Neural progenitor cell (in vitro differentiated cells): ENCODE measurements around the gene GALNTL6. TPM values are rescaled to one million over a fixed set of nuclear protein-coding genes. Genes with fewer than 3 reads are reported as not detected.
A peak's percentile ranks its signal among the peaks of the same experiment; 100 is the strongest.

Source experiments
- DNase-seq: peaks from one replicate; pipeline ENCODE4 v3.0.0-alpha.2; 2016; ENCODE audit warnings: low spot score
- H2AFZ ChIP-seq: fragments of 200-600 bp; sonication (generic); replicated peaks from 2 replicates; pipeline ENCODE4 v1.6.1; 2016; ENCODE audit warnings: antibody characterized with exemption
- H3F3A ChIP-seq: fragments of 200-600 bp; sonication (generic); 2 replicates; pipeline ENCODE4 v1.6.1; 2016; ENCODE audit warnings: antibody characterized with exemption, low read depth
- H3K27ac ChIP-seq: fragments of 200-600 bp; sonication (generic); 2 replicates; pipeline ENCODE4 v1.5.1; 2016; ENCODE audit warnings: mild to moderate bottlenecking
- H3K27me3 ChIP-seq: fragments of 200-600 bp; sonication (generic); 2 replicates; pipeline ENCODE4 v1.6.1; 2016; ENCODE audit warnings: mild to moderate bottlenecking, moderate library complexity
- H3K36me3 ChIP-seq: fragments of 200-600 bp; sonication (generic); 2 replicates; pipeline ENCODE4 v1.5.1; 2016
- H3K4me1 ChIP-seq: fragments of 200-600 bp; sonication (generic); 2 replicates; pipeline ENCODE4 v1.6.1; 2016; ENCODE audit warnings: mixed run types
- H3K4me2 ChIP-seq: fragments of 200-600 bp; sonication (generic); 2 replicates; pipeline ENCODE4 v1.6.1; 2016
- H3K4me3 ChIP-seq: fragments of 200-600 bp; sonication (generic); 2 replicates; pipeline ENCODE4 v1.5.1; 2016
- H3K79me2 ChIP-seq: fragments of 200-600 bp; sonication (generic); 2 replicates; pipeline ENCODE4 v1.6.1; 2016; ENCODE audit warnings: low read depth
- H3K9ac ChIP-seq: fragments of 200-600 bp; sonication (generic); 2 replicates; pipeline ENCODE4 v1.6.1; 2016
- H3K9me3 ChIP-seq: fragments of 200-600 bp; sonication (generic); 2 replicates; pipeline ENCODE4 v1.5.1; 2016; ENCODE audit warnings: low read depth
- H4K20me1 ChIP-seq: fragments of 200-600 bp; sonication (generic); 2 replicates; pipeline ENCODE4 v1.6.1; 2016; ENCODE audit warnings: low read depth
- H3K27ac Mint-ChIP-seq: 3 replicates; pipeline ENCODE4 v1.8.0; 2021; ENCODE audit warnings: mixed read lengths
- H3K27me3 Mint-ChIP-seq: 2 replicates; pipeline ENCODE4 v1.8.0; 2022; ENCODE audit warnings: low read depth, mild to moderate bottlenecking, inconsistent platforms, moderate library complexity, mixed read lengths; ENCODE audit not compliant: insufficient read depth
- H3K36me3 Mint-ChIP-seq: 3 replicates; pipeline ENCODE4 v1.8.0; 2021; ENCODE audit warnings: mixed read lengths
- H3K4me1 Mint-ChIP-seq: 3 replicates; pipeline ENCODE4 v1.8.0; 2021; ENCODE audit warnings: mixed read lengths
- H3K4me3 Mint-ChIP-seq: 3 replicates; pipeline ENCODE4 v1.8.0; 2021; ENCODE audit warnings: mild to moderate bottlenecking, moderate library complexity, mixed read lengths
- H3K9me3 Mint-ChIP-seq: 3 replicates; pipeline ENCODE4 v1.8.0; 2020; ENCODE audit warnings: mixed read lengths
- CTCF ChIP-seq: fragments of 200-600 bp; sonication (generic); IDR thresholded peaks from 2 replicates; pipeline ENCODE4 v1.5.1; 2017; ENCODE audit warnings: antibody characterized with exemption, mild to moderate bottlenecking
- EZH2 ChIP-seq: fragments of 200-600 bp; sonication (generic); IDR thresholded peaks from 2 replicates; pipeline ENCODE4 v1.6.1; 2017; ENCODE audit warnings: antibody characterized with exemption, mild to moderate bottlenecking, moderate library complexity
- EZH2phosphoT487 ChIP-seq: fragments of 200-600 bp; sonication (generic); IDR thresholded peaks from 2 replicates; pipeline ENCODE4 v1.6.1; 2017; ENCODE audit warnings: antibody characterized with exemption
- total RNA-seq: library from RNA; depleted of rRNA; stranded (reverse); fragments of >200 nt; gene quantifications from 2 replicates; pipeline ENCODE4 v1.2.3, GENCODE V29; 2015; ENCODE audit warnings: low replicate concordance

The GALNTL6 gene
- total RNA-seq, 1 donor from 2014 or later, result 0.15 TPM

GRCh38 chr4:172521680-172522079, 708.5 kb downstream of the GALNTL6 start:
- no peaks in the 10 kb centered on the region for H3F3A ChIP-seq
- H3K4me3 Mint-ChIP-seq, result no peak overlapping the region
- H3K79me2 ChIP-seq, result no peaks in the 10 kb centered on the region
- no peaks in the 10 kb centered on the region for H3K27me3 ChIP-seq
- H4K20me1 ChIP-seq, result no peaks in the 10 kb centered on the region
- no peaks in the 10 kb centered on the region for H3K27me3 Mint-ChIP-seq
- DNase-seq, result no peak
- no peak overlapping the region for H2AFZ ChIP-seq
- no peak overlapping the region for H3K4me2 ChIP-seq
- no peaks in the 10 kb centered on the region for H3K36me3 ChIP-seq
- H3K4me1 ChIP-seq, result no peaks in the 10 kb centered on the region
- TF ChIP-seq EZH2phosphoT487, result no peak
- TF ChIP-seq CTCF, result no peak
- no peak for TF ChIP-seq EZH2
- H3K4me1 Mint-ChIP-seq, result no peaks in the 10 kb centered on the region
- H3K27ac ChIP-seq, result no peak overlapping the region
- no peak overlapping the region for H3K27ac Mint-ChIP-seq
- H3K4me3 ChIP-seq, result no peak overlapping the region
- H3K9me3 Mint-ChIP-seq, result no peaks in the 10 kb centered on the region
- H3K9me3 ChIP-seq, result no peaks in the 10 kb centered on the region
- no peaks in the 10 kb centered on the region for H3K36me3 Mint-ChIP-seq
- H3K9ac ChIP-seq, result no peak overlapping the region

DNA sequence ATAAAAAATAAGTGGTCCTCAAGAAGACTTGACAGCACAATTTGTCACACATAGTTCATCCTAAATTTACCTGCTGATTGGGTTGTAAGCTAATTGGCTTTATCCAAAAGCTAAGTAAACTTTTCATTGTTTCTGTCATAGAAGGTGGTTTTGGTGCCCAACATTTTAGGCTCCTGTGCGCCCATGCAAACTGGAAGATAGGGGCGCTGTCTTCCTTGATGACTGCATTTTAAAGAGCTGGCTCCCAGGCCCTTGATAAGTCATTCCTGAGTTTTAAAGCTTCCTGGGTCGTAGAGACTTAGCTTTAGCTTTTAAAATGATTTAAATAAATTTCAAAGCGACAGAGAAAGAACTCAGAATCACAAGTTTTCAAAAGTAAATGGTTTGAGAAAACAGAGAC, 730.0 kb downstream of the GALNTL6 start:
- Mint-ChIP-seq H3K36me3 (no peaks in the 10 kb centered on the region), H3K4me3 (no peak overlapping the region), H3K4me1 (peaks cover 22% of the 10 kb centered on the region), H3K27ac (no peak overlapping the region), H3K27me3 (no peaks in the 10 kb centered on the region), H3K9me3 (peaks cover 8% of the 10 kb centered on the region)
- H2AFZ ChIP-seq, result no peak overlapping the region
- no peaks in the 10 kb centered on the region for H3F3A ChIP-seq
- H4K20me1 ChIP-seq, result no peaks in the 10 kb centered on the region
- no peaks in the 10 kb centered on the region for H3K36me3 ChIP-seq
- no peaks in the 10 kb centered on the region for H3K9me3 ChIP-seq
- no peak overlapping the region for H3K4me2 ChIP-seq
- H3K4me1 ChIP-seq, result peaks cover 18% of the 10 kb centered on the region
- H3K27me3 ChIP-seq, result no peaks in the 10 kb centered on the region
- DNase-seq, result peak; percentile 8
- no peak overlapping the region for H3K4me3 ChIP-seq
- TF ChIP-seq EZH2phosphoT487 (no peak), CTCF (peak; percentile 39), EZH2 (no peak)
- no peaks in the 10 kb centered on the region for H3K79me2 ChIP-seq
- H3K27ac ChIP-seq, result no peak overlapping the region
- no peak overlapping the region for H3K9ac ChIP-seq

GRCh38 chr4:172546782-172547181, 733.6 kb downstream of the GALNTL6 start:
- Histone ChIP-seq H3K36me3 (no peaks in the 10 kb centered on the region), H3K79me2 (no peaks in the 10 kb centered on the region), H4K20me1 (no peaks in the 10 kb centered on the region), H3K9ac (no peak overlapping the region), H3K9me3 (no peaks in the 10 kb centered on the region), H3F3A (no peaks in the 10 kb centered on the region), H3K4me2 (no peak overlapping the region), H3K27me3 (no peaks in the 10 kb centered on the region), H3K4me3 (no peak overlapping the region), H3K4me1 (peaks cover 11% of the 10 kb centered on the region), H3K27ac (no peak overlapping the region), H2AFZ (no peak overlapping the region)
- Mint-ChIP-seq H3K4me1 (peaks cover 14% of the 10 kb centered on the region), H3K4me3 (no peak overlapping the region), H3K27ac (no peak overlapping the region), H3K27me3 (no peaks in the 10 kb centered on the region), H3K36me3 (no peaks in the 10 kb centered on the region), H3K9me3 (peaks cover 5% of the 10 kb centered on the region)
- no peak for TF ChIP-seq EZH2phosphoT487
- TF ChIP-seq EZH2, result no peak
- no peak for TF ChIP-seq CTCF
- no peak for DNase-seq

- Histone ChIP-seq H3K79me2 (no peaks in the 10 kb centered on the region), H3F3A (no peaks in the 10 kb centered on the region), H3K9me3 (no peaks in the 10 kb centered on the region), H4K20me1 (no peaks in the 10 kb centered on the region), H3K9ac (no peak overlapping the region), H3K4me3 (no peak overlapping the region), H3K4me2 (no peak overlapping the region), H3K27ac (no peak overlapping the region), H3K27me3 (no peaks in the 10 kb centered on the region), H3K36me3 (no peaks in the 10 kb centered on the region), H2AFZ (no peak overlapping the region), H3K4me1 (peaks cover 11% of the 10 kb centered on the region)
- DNase-seq, result no peak
- peaks cover 7% of the 10 kb centered on the region for H3K4me1 Mint-ChIP-seq
- no peak overlapping the region for H3K4me3 Mint-ChIP-seq
- H3K9me3 Mint-ChIP-seq, result no peaks in the 10 kb centered on the region
- no peak for TF ChIP-seq EZH2
- TF ChIP-seq CTCF, result no peak
- TF ChIP-seq EZH2phosphoT487, result no peak
- no peaks in the 10 kb centered on the region for H3K27me3 Mint-ChIP-seq
- H3K36me3 Mint-ChIP-seq, result no peaks in the 10 kb centered on the region
- H3K27ac Mint-ChIP-seq, result no peak overlapping the region
Observed at GRCh38 chr4:172547724-172548123, 734.5 kb downstream of the GALNTL6 start.
